Panc1 (cell line): ENCODE data around the gene SIRPA.

ENCODE experiments used
- POLR2AphosphoS5 ChIP-seq: IDR thresholded peaks from 2 replicates; pipeline ENCODE4 v1.6.1; 2012; ENCODE audit warnings: mild to moderate bottlenecking, low read depth, low read length, moderate library complexity
- SIN3A ChIP-seq: IDR thresholded peaks from 2 replicates; pipeline ENCODE4 v1.6.1; 2012; ENCODE audit warnings: low read depth, mild to moderate bottlenecking, low read length, moderate library complexity, borderline replicate concordance; ENCODE audit not compliant: insufficient read depth
- TCF7L2 ChIP-seq: IDR thresholded peaks from 2 replicates; pipeline ENCODE4 v1.6.1; 2011; ENCODE audit warnings: mild to moderate bottlenecking, low read depth, low read length, inconsistent platforms
- TF ChIP-seq, protein P1 (sequence below): fragments of 450-650 bp; IDR thresholded peaks from 2 replicates; pipeline ENCODE4 v1.5.1; 2017; ENCODE audit warnings: mild to moderate bottlenecking
- TF ChIP-seq, protein P2 (sequence below), 2 experiments: IDR thresholded peaks; 2 replicates each; pipeline ENCODE4 v1.6.1; 2011 to 2012; ENCODE audit warnings: low read depth in 2 of 2, control low read depth in 1 of 2, low read length in 1 of 2, mild to moderate bottlenecking in 1 of 2, moderate library complexity in 1 of 2; ENCODE audit not compliant: insufficient read depth in 1 of 2

DNA sequence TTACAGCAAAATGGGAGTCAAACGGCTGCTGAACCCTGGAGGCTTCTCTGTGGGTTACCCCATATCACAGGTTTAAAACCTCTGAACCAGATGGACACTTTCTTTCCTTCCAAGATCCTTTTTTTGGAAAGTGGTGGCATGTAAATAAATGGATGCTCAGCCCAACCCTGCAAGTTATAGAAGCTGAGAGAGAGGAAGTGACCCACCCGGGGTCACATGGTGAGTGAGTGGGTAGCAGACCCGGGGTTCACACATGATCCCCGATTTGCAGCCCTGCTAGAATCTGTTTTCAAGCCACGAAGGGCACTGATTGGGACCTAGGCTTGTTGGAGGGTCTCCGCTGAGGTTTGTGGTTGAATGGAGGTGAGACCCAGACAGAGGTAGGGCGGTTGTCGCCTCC is 32.0 kb downstream of the SIRPA start:
- TF ChIP-seq, protein P1, sequence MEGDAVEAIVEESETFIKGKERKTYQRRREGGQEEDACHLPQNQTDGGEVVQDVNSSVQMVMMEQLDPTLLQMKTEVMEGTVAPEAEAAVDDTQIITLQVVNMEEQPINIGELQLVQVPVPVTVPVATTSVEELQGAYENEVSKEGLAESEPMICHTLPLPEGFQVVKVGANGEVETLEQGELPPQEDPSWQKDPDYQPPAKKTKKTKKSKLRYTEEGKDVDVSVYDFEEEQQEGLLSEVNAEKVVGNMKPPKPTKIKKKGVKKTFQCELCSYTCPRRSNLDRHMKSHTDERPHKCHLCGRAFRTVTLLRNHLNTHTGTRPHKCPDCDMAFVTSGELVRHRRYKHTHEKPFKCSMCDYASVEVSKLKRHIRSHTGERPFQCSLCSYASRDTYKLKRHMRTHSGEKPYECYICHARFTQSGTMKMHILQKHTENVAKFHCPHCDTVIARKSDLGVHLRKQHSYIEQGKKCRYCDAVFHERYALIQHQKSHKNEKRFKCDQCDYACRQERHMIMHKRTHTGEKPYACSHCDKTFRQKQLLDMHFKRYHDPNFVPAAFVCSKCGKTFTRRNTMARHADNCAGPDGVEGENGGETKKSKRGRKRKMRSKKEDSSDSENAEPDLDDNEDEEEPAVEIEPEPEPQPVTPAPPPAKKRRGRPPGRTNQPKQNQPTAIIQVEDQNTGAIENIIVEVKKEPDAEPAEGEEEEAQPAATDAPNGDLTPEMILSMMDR, result no peak
- no peak for TF ChIP-seq POLR2AphosphoS5
- TF ChIP-seq TCF7L2, result no peak
- TF ChIP-seq, protein P2, sequence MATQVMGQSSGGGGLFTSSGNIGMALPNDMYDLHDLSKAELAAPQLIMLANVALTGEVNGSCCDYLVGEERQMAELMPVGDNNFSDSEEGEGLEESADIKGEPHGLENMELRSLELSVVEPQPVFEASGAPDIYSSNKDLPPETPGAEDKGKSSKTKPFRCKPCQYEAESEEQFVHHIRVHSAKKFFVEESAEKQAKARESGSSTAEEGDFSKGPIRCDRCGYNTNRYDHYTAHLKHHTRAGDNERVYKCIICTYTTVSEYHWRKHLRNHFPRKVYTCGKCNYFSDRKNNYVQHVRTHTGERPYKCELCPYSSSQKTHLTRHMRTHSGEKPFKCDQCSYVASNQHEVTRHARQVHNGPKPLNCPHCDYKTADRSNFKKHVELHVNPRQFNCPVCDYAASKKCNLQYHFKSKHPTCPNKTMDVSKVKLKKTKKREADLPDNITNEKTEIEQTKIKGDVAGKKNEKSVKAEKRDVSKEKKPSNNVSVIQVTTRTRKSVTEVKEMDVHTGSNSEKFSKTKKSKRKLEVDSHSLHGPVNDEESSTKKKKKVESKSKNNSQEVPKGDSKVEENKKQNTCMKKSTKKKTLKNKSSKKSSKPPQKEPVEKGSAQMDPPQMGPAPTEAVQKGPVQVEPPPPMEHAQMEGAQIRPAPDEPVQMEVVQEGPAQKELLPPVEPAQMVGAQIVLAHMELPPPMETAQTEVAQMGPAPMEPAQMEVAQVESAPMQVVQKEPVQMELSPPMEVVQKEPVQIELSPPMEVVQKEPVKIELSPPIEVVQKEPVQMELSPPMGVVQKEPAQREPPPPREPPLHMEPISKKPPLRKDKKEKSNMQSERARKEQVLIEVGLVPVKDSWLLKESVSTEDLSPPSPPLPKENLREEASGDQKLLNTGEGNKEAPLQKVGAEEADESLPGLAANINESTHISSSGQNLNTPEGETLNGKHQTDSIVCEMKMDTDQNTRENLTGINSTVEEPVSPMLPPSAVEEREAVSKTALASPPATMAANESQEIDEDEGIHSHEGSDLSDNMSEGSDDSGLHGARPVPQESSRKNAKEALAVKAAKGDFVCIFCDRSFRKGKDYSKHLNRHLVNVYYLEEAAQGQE (IDR thresholded peaks at IDR 0.05; ENCODE audit: insufficient read depth in 1 of 2, low read depth in 2 of 2, low read length in 1 of 2), result no peak
- TF ChIP-seq SIN3A, result no peak
